SK-N-MC (cell line): Measurements from ENCODE around the gene MT1B.

ENCODE experiments used
- DNase-seq: peaks from one replicate; pipeline ENCODE4 v3.0.0-alpha.2; 2011; ENCODE audit warnings: low read depth, low spot score
- H3K27ac ChIP-seq: fragments of 200-600 bp; sonication (generic); 2 replicates; pipeline ENCODE4 v1.5.1; 2016; ENCODE audit warnings: mixed run types
- H3K36me3 ChIP-seq: fragments of 200-600 bp; sonication (generic); 2 replicates; pipeline ENCODE4 v1.6.1; 2017; ENCODE audit warnings: antibody characterized with exemption, low read length, mixed read lengths; ENCODE audit not compliant: insufficient read depth
- H3K4me3 ChIP-seq: fragments of 200-600 bp; sonication (generic); 2 replicates; pipeline ENCODE4 v1.5.1; 2016
- H3K9ac ChIP-seq: fragments of 200-600 bp; sonication (generic); 2 replicates; pipeline ENCODE4 v1.8.0; 2017; ENCODE audit warnings: mixed run types, mixed read lengths; ENCODE audit not compliant: insufficient read length
- H3K9me3 ChIP-seq: fragments of 200-600 bp; sonication (generic); 2 replicates; pipeline ENCODE4 v1.6.1; 2017; ENCODE audit warnings: low read depth, mild to moderate bottlenecking, antibody characterized with exemption, low read length, moderate library complexity, mixed read lengths
- EZH2 ChIP-seq: fragments of 200-600 bp; sonication (generic); IDR thresholded peaks from one replicate; pipeline ENCODE4 v1.6.1; 2017; ENCODE audit warnings: antibody characterized with exemption
- FOXP2 ChIP-seq: optimal IDR thresholded peaks from 2 replicates; pipeline ENCODE3; 2011; ENCODE audit warnings: mild to moderate bottlenecking, moderate library complexity; ENCODE audit not compliant: insufficient read depth; ENCODE audit errors: extremely low read length, control extremely low read depth
- POLR2AphosphoS5 ChIP-seq: IDR thresholded peaks from 2 replicates; pipeline ENCODE4 v1.6.1; 2012; ENCODE audit warnings: mild to moderate bottlenecking, low read depth, low read length, borderline replicate concordance

Gene MT1B

DNA sequence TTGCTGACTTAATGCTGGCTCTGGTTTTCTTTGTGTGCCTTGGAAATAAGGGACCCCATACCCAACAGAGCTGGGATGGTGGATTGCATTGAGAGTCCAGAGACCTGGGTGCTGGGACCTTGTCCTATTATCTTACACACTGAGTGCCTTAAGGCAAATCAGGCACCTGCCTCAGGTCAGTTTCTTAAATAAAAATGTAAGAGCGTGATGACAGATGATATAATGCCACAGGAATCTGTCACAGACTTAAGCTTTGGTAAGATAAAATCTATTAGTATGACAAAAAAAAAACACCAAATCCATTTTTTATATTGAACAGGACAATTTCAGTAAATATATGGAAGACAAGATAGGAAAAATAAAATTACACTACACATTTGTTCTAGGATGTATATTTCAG, 11.6 kb upstream of the MT1B start:
- no peaks in the 10 kb centered on the region for H3K36me3 ChIP-seq
- H3K4me3 ChIP-seq, result no peak overlapping the region
- no peak for DNase-seq
- H3K9ac ChIP-seq, result no peak overlapping the region
- H3K9me3 ChIP-seq, result no peaks in the 10 kb centered on the region
- no peak overlapping the region for H3K27ac ChIP-seq
- no peak for TF ChIP-seq EZH2
- TF ChIP-seq FOXP2, result no peak
- TF ChIP-seq POLR2AphosphoS5, result no peak

DNA sequence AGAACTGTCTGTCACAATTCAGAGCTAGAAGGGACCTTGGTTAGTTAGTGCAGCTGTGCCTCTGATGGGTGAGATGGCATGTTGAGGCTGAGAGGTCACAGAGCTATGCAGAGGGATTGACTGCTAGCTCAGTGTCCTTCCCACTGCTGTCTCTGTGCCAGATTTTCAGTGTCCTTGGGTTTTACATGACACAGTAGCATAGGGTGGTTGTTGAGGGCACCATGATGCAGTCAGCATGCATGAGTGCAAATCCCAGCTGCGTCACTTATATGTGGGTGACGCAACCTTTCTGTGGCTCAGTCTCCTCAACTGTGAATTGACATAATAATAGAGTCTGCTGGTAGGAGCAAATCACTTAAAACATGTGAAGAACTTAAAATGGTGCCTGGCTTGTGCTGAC, 10.5 kb upstream of the MT1B start:
- DNase-seq, result no peak
- Histone ChIP-seq H3K36me3 (no peaks in the 10 kb centered on the region), H3K4me3 (no peak overlapping the region), H3K9ac (no peak overlapping the region), H3K9me3 (no peaks in the 10 kb centered on the region), H3K27ac (no peak overlapping the region)
- TF ChIP-seq EZH2, result no peak
- TF ChIP-seq FOXP2, result no peak
- TF ChIP-seq POLR2AphosphoS5, result no peak

DNA sequence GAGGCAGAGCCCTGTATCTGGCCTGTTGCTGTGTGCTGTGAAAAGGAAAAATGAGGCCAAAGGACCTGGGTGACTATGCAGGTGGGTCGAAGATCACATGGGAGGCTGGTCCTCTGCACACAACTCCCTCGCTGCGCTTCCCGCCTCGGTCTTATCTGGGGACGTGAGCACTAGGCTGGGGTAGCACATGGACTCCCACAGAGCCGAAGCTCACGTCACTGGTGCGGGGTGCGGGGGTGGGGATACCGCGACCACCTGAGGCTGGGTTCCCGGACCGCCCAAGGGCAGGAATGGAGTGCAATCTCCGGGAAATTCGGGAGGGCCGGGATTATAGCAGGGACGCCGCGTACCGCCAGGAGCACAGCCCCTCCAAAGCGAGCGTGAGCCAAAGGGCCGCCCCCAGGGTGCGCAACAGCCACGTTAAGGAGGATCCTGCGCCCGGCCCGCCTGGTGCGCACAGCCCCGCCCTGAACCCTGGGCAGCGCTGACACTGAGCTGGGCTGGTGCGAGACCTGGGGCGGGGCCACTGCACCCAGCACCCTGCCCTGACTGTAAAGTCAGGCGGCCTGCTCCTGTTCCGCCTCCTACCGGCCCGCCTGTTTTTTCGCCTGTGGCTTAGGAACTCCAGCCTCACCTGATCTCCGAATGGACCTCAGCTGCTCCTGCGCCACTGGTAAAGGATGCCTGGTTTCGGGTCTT, 8.5 kb upstream of the MT1B start:
- Histone ChIP-seq H3K36me3 (no peaks in the 10 kb centered on the region), H3K9ac (no peak overlapping the region), H3K4me3 (no peak overlapping the region), H3K27ac (no peak overlapping the region), H3K9me3 (no peaks in the 10 kb centered on the region)
- DNase-seq, result no peak
- no peak for TF ChIP-seq POLR2AphosphoS5
- no peak for TF ChIP-seq FOXP2
- TF ChIP-seq EZH2, result no peak

DNA sequence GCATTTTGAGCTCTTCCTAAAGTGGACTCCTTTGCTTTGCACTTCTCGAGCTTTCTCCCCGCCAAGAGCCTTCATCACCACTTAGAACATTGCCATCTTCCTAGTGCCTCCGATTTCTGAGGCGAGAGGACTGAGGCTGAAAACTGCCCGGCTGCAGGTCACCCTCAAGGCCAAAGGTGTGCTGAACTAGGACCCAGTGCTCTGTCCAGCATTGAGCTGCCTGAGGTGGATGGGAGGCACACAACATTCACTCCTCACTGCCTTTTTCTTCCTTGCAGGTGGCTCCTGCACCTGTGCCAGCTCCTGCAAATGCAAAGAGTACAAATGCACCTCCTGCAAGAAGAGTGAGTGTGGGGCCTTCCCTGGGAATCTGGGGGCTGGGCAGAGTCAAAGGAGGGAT, 7.9 kb upstream of the MT1B start:
- TF ChIP-seq POLR2AphosphoS5 (no peak), FOXP2 (no peak), EZH2 (no peak)

DNA sequence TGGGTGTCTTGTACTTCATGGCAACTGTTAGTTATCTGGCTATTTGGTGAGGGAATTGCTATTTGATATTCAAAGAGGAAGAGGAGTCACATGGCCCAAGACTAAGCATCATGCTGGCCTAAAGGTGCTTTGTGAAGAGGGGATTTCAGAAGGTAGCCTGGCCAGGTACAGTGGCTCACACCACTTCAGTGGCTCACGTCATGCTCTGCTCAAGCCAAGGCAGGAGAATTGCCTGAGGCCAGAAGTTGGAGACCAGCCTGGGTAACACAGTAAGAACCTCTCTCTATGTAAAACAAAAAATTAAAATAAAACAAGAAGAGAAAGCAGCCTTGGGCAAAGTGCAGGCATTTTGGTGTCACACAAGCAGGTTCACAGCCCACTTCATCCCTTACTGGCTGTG, 6.4 kb upstream of the MT1B start:
- no peak for DNase-seq
- no peak overlapping the region for H3K9ac ChIP-seq
- H3K4me3 ChIP-seq, result no peak overlapping the region
- TF ChIP-seq FOXP2, result no peak
- TF ChIP-seq POLR2AphosphoS5, result no peak
- no peak for TF ChIP-seq EZH2
- H3K27ac ChIP-seq, result no peak overlapping the region
- H3K9me3 ChIP-seq, result no peaks in the 10 kb centered on the region
- no peaks in the 10 kb centered on the region for H3K36me3 ChIP-seq

More for the DNA sequence above, 7.9 kb upstream of the MT1B start:
- no peaks in the 10 kb centered on the region for H3K36me3 ChIP-seq
- H3K9me3 ChIP-seq, result no peaks in the 10 kb centered on the region
- DNase-seq, result no peak
- H3K27ac ChIP-seq, result no peak overlapping the region
- H3K4me3 ChIP-seq, result no peak overlapping the region
- H3K9ac ChIP-seq, result no peak overlapping the region

DNA sequence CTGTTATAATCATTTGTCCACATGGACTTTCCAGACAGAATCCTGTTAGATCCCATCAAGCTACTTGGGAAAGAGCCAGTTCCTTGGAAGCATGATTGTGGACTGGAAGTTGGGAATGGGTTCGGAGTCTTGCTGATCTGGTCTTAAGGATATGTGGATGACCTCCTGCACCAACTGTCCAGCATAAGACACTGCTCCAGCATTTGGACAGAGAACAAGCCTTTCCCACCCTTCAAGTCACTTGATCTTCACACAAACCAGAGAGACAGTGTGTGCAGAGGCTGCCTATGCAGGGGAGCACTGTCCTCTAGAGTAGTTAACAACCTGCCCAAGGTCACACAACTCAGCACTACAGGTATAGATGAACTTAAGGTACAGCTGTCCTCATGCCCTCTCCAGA, 5.8 kb upstream of the MT1B start:
- no peak overlapping the region for H3K27ac ChIP-seq
- no peak overlapping the region for H3K4me3 ChIP-seq
- TF ChIP-seq FOXP2 (no peak), POLR2AphosphoS5 (no peak), EZH2 (no peak)
- H3K36me3 ChIP-seq, result no peaks in the 10 kb centered on the region
- no peak overlapping the region for H3K9ac ChIP-seq
- no peak for DNase-seq
- H3K9me3 ChIP-seq, result no peaks in the 10 kb centered on the region

DNA sequence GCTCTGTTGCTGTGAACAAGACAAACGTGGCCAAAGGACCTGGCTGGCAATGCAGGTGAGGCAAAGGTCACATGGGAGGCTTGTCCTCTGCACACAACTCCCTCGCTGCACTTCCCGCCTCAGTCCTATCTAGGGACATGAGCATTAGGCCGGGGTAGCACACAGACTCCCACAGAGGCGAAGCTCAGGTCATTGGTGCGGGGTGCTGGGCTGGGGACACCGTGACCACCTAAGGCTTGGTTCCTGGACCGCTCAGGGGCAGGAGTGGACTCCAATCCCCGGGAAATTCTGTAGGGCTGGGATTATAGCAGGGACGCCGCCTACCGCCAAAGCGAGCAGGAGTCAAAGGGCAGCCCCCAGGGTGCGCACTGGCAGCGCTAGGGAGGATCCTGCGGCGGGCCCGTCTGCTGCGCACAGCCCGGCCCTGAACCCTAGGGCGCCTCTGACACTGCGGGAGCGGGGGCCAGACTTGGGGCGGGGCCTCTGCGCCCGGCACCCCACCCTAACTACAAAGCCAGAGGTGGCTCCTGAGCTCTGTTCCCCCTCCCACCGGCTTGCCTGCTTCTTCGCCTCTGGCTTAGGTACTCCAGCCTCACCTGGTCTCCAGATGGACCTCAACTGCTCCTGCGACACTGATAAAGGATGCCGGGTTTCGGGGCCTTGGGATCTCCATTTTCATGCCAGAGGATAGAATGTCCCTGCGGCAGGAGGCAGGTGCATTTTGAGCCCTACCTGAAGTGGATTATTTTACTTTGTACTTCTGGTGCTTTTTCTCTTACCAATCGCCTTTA, 3.9 kb upstream of the MT1B start:
- H3K36me3 ChIP-seq, result no peaks in the 10 kb centered on the region
- H3K4me3 ChIP-seq, result no peak overlapping the region
- H3K27ac ChIP-seq, result no peak overlapping the region
- DNase-seq, result no peak
- no peak overlapping the region for H3K9ac ChIP-seq
- TF ChIP-seq FOXP2 (no peak), POLR2AphosphoS5 (no peak), EZH2 (no peak)
- H3K9me3 ChIP-seq, result no peaks in the 10 kb centered on the region

DNA sequence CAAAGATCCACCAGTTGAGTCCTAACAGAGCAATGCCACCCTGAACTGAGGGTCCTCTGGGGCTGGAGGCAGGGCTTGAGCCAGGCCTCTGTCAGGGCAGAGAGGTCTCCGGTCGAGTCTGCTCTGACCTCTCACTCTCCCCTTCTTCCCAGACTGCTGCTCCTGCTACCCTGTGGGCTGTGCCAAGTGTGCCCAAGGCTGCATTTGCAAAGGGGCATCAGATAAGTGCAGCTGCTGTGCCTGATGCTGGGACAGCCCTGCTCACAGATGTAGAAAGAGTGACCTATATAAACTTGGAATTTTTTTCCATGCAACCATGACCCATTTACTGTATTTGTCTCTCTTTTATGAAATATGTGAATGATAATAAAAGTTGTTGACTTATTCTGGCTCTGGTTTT, 2.4 kb upstream of the MT1B start:
- H3K9me3 ChIP-seq, result no peaks in the 10 kb centered on the region
- no peak overlapping the region for H3K4me3 ChIP-seq
- no peak overlapping the region for H3K27ac ChIP-seq
- H3K36me3 ChIP-seq, result no peaks in the 10 kb centered on the region
- no peak overlapping the region for H3K9ac ChIP-seq
- DNase-seq, result no peak
- no peak for TF ChIP-seq POLR2AphosphoS5
- no peak for TF ChIP-seq FOXP2
- no peak for TF ChIP-seq EZH2
